Non-pigmented ciliary epithelial cell (primary cell): Measurements from ENCODE around the gene EIF4G1.

ENCODE experiments used
- DNase-seq: peaks from one replicate; pipeline ENCODE4 v3.0.0-alpha.2; 2010; ENCODE audit warnings: low read depth

The EIF4G1 gene

DNA sequence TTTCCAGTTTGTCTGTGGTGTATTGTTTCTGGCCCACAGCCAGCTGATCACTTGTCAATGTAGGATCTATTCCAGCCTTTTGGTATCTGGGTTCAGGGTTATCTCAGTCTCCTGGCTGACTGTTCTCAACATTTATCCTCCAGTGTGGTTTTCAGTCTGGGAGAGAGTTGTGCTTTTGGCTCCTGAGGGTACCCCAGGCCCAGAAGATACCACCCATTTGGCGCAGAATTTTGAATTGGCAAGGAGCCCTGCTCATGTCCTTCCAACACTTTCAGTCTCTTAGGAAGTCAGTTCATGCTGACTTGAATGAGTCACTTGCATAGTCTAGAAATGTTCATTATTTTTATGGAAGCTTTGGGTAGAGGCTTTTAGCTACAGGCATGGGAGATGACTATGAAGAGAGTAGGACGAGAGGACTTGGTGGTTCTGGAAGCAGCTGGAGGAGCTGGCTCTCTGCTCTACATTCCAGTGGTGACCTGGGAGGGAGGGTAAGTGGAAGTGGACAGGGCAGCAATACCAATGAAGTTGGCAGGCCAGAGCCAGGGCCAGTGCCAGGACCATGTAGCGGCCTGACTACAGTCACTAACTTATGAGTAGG lies 54.3 kb downstream of the EIF4G1 start:
- no peak for DNase-seq

DNA sequence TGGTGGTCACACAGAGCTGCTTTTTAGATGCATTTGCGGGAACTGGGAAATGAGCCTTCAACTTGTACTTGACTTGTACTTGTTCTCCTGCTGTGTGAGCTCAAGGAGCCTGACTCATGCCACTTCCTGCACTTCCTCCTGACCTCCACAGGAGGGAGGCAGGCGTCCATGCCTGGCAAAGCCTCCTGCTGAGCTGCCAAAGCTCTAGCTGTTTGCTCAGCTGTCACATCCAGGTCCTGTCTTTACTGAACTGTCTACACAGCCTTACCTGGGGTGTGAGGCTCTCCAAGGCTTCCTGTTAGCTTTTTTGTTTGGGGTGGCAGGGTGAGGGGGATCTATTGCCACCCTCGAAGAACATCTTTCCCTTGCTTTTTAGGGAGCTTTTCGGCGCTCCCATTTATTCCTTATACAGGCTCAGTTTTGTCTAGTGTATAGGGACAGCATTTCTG lies 57.2 kb downstream of the EIF4G1 start:
- peak; percentile 76 for DNase-seq

DNA sequence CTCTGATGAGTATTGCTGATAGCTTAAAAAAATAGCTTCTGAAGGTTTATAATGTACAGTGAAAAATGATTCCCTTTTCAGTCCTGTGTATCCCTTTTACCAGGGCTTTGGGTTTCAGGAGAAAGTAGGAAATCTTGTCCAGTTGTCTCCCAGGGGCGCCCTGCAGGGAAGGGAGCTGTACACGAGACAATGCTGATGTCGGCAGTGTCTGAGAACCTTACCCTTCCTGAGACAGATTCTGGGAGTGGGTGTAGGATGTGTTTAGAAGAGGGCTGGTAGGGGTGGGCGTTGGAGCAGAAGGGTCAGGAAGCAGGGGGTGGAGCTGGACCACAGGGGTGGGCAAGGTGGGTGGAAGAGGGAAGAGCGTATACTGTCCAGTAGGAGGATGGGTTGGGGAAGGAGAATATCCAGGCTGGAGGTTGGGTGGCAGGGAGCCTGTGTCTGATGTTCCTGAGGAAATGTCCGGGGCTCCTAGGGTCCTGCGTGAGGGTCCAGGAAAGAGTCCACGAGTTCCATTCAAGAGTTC lies 58.0 kb downstream of the EIF4G1 start:
- no peak for DNase-seq

DNA sequence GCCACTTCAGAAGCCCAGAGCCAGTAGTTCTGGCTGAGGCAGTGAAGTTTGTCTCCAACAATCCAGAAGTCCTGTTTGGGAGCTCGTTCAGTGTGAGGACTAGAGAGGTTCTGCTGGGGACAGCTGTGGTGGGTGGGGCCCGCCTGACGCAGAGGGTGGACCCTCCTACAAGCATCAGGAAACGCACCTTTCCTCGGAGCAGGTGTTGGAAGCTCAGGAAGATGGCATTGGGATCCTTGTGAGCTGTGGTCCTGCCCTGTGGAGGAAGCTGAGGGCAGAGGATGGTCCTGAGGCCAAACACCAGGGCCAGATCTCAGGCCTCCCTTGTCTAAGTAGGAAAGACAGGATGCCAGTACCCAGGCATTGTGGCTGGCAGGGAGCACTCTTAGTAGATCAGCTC lies 58.5 kb downstream of the EIF4G1 start:
- DNase-seq, result no peak

DNA sequence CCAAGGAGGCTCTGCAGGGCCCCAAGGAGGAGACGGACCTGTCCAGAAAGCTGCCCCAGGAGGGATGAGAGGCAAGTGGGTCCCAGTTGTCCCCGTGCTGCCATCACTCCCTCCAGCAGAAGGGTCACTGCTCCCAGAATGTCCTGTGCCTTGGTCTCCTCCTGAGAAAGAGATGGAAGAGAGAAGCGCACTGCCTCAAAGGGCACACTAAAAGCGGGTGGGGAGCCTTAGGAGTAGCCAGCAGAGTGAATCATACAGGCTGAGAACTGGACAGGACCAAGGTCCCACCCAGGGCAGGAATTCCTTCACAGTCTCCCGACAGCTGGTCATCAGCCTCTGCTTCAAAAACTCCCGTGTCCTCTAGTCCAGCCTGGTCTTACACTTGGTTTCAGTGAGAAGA lies 59.0 kb downstream of the EIF4G1 start:
- no peak for DNase-seq

DNA sequence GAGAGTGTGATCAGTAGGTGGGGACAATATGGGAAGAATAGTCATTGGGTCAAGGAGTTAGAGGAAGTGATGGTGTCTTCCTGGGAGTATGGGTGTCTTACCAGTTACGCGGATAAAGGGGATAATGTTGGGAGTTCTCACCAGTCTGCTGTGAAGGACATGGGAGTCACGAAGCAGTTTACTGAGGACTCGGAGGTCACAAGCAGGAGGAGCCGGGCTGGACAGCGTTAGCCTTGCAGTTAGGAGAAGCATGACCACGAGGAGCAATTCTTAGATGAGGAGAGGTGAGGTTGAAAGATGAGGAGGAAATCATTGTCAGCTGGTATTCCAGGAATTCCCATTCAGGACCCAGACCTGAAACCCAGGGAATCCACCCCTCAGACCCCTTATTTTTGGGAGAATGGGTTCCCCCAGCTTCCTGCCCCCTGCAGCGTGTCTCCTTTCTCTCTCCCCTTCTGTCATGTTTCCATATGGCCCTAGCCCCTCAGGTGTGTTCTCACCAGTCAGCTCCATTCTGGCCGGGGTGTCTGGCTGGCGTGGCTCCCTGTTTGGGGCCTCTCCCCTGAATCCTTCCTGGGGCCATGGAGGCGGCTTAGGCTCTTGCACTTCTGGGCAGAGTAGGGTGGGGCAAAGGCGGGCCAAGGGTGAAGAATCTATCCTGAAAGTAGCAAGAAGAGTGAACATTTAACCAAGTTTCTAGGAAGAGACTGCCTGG lies 61.5 kb downstream of the EIF4G1 start:
- DNase-seq, result no peak

DNA sequence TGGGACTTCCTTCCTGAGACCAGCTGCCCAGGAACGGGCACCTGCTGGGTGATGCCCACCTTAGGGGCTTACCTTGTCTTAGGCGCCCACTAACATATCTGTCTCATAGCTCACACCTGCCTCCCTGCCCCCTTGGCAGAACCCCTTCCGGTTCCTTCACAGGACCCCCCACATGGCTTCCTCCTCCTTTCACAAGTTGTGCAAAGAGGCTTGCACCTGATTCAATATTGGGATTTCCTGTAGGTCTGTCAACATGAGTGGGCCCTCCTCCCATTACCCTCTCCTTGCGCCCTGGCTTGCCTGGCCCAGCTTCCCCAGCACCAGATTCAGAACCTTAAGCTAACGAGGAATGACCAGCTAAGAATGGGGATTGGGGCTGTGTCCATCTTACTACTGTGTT lies 63.0 kb downstream of the EIF4G1 start:
- no peak for DNase-seq

DNA sequence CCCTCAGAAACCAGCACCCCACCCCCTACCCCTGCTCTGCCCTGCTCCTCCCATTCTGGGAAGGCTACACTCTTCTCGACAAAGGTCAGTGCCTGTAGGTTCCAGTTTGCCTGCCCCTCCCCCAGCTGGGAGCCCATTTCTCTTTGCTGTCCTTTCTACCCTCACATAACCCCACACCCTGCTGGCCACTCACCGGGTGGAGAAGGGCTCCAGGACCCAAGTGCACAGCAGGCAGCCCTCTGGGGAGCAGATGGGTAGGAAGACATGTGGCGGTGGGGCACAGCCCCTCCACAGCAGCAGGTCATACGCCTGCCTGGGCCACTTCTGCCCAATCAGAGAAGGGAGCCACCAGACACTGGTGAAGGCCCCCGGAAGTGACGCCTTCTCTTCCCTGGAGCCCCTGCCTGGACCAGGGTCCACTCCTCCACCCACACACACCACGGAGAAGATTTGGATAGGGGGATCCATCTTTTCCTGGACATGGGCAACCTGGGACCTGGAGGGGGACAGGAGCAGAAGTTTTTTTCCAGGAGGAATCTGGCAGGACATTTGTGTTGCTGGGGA lies 63.6 kb downstream of the EIF4G1 start, which contains the start of gene THPO:
Gene THPO, minus strand, starts transcription at position 326 of the 564 bp plus-strand sequence. CDS start 1,948 bp downstream, outside the sequence.
- DNase-seq, result no peak

DNA sequence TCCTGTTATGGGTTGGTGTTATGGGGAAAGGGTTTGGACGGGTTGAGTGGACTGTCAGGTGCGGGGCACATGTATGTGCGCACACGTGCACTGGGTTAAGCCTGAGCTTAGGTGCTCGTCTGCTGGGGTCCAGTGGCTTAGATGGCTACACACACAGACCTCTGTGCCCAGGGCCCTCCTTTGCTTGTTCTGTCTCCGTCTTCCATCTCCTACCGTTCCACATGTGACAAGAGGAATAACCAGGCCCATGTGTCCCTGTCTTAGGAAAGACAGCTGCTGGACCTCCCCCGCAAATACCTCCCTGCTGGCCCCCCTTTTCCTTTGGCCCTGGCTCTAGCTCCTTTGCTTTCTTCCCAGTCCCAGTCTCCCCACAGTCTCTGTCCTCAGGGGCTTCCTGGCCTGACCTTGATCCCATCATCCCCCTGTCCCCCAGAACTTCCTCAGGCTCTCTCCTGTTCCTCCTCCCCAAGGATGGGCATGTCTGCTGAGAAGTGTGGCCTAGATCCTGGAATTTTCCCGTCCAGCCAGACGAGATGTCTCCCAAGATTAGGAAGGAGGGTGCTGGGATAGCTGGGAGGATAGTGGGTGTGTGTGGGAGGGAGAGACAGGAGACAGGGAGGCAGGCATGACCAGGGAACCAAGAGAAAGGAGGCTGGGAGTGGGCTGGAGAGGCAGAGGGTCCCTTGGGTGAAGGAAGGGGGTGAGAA lies 64.4 kb downstream of the EIF4G1 start:
- DNase-seq, result no peak

DNA sequence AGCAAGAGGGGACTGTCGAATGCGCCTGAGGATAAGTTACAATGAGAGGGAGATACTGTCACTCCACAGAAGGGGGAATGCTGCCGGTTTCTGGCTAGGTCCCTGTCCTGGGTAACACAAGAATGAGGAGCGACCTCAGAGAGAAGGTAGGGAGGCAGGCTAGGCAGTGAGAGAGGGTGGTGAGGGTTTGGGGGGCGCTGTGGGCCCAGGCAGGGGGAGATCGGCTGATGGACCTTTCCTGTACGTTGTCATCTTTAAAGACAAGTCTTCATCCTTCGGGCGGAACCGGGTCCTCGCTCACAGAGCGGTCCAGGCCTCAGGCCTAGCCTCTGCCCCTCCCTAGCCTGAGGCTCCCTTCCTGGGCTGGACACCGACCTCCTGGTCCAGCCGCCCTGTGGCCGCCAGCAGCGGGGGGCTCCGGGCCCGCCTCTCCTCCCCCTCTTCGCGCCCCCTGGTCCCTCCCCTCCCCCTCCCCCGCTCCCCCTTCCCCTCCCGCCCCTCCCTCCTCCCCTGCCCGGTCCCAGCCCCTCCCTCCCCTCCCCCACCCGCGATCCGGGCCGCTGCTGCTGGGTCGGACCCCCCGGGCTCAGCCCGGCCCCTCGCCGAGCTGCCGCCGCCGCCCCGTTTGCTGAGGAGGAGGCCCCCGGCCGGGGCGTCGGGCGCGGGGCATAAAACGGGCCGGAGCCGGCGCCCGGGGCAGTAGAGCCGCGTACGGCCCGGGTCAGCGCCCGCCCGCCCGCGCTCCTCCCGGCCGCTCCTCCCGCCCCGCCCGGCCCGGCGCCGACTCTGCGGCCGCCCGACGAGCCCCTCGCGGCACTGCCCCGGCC lies 65.2 kb downstream of the EIF4G1 start, which contains the start of gene CHRD:
Gene CHRD, plus strand, starts transcription at position 697 of the 827 bp plus-strand sequence. CDS start 265 bp downstream, outside the sequence.
- DNase-seq, result no peak

DNA sequence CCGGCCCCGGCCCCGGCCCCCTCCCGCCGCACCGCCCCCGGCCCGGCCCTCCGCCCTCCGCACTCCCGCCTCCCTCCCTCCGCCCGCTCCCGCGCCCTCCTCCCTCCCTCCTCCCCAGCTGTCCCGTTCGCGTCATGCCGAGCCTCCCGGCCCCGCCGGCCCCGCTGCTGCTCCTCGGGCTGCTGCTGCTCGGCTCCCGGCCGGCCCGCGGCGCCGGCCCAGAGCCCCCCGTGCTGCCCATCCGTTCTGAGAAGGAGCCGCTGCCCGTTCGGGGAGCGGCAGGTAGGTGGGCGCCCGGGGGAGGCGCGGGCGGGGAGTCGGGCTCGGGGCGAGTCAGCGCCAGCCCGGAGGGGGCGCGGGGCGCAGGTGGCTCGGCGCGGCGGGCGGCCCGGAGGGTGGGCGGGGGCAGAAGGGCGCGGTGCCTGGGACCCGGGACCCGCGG lies 65.8 kb downstream of the EIF4G1 start:
- DNase-seq, result no peak

DNA sequence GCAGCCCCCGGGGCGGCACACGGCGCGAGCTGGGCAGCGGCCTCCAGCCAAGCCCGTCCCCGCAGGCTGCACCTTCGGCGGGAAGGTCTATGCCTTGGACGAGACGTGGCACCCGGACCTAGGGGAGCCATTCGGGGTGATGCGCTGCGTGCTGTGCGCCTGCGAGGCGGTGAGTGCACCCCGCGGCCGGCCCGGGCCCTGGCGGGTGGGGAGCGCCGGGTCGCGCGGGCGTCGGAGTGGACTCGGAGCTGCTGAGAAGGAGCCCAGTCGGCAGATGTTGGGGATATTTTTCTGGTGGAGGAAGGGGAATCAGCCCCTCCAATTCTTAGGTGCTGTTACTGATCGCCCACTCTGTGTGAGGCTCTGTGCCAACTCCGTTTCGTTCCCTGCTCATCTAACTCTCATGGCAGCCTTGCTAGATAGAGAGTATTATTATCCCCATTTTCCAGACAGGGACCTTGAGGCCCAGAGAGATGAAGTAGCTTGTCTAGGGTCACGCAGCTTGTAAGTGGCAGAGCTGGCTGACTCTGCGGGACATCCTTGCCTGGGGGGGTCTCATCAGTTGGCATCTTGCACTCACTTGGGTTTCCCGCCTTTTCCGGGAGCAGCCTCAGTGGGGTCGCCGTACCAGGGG lies 66.3 kb downstream of the EIF4G1 start:
- no peak for DNase-seq

DNA sequence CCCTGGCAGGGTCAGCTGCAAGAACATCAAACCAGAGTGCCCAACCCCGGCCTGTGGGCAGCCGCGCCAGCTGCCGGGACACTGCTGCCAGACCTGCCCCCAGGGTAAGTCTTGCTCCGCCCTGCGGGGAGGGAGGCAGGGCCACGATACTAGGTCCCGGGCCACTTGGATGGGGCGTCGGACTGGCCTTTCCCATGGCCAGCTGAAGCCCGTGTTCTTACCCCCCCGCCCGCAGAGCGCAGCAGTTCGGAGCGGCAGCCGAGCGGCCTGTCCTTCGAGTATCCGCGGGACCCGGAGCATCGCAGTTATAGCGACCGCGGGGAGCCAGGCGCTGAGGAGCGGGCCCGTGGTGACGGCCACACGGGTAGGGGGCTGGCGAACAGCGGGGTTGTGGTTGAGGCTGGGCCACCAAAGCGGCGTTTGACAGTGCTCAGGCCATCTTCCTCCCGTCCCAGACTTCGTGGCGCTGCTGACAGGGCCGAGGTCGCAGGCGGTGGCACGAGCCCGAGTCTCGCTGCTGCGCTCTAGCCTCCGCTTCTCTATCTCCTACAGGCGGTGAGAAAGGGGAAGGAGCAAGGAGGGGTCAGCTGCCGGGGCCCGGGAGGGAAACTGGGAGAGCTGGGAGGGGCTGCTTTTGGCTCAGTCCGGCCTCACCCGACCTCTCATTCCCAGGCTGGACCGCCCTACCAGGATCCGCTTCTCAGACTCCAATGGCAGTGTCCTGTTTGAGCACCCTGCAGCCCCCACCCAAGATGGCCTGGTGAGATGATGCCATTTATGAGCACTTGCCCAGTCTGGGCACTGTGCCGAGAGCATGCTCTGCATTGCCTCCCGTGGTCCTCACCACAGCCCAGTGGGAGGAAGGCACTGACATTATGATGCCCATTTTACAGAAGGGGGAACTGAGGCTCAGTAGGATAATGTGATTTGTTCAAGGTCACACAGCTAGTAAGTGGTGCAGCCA lies 67.1 kb downstream of the EIF4G1 start:
- no peak for DNase-seq

DNA sequence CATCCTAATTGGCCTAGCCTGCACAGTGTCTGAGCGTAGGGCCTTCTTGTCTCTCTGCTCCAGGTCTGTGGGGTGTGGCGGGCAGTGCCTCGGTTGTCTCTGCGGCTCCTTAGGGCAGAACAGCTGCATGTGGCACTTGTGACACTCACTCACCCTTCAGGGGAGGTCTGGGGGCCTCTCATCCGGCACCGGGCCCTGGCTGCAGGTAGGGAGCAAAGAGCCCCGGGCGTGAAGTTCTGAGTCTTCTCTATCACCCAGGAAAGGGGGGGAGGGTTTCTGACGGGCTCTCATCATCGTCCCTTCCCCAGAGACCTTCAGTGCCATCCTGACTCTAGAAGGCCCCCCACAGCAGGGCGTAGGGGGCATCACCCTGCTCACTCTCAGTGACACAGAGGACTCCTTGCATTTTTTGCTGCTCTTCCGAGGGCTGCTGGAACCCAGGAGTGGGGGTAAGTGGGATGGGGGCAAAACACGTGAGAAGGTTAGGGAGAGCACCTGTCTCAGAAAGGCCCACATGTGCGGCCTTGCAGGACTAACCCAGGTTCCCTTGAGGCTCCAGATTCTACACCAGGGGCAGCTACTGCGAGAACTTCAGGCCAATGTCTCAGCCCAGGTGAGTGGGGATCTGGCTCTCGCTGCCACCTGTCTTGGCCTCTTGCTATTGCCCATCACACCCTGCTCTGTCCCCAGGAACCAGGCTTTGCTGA lies 68.1 kb downstream of the EIF4G1 start:
- DNase-seq, result no peak

DNA sequence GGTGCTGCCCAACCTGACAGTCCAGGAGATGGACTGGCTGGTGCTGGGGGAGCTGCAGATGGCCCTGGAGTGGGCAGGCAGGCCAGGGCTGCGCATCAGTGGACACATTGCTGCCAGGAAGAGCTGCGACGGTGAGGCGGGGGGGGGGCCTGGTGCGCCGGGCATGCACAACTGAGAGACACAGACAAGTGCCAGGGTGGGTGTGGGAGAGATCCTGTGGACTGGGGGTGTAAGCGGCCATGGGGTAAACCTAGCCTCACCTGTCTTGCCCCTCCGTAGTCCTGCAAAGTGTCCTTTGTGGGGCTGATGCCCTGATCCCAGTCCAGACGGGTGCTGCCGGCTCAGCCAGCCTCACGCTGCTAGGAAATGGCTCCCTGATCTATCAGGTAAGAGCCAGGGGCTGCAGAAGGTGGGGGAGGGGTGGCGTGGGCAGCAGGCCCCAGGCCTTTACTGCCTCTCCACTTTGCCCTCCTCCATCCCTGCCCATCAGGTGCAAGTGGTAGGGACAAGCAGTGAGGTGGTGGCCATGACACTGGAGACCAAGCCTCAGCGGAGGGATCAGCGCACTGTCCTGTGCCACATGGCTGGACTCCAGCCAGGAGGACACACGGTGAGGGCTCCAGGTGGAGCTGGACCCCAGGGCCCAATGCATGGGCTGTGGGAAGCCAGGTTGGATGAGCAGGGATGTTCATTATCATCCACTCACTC lies 68.8 kb downstream of the EIF4G1 start:
- no peak for DNase-seq

DNA sequence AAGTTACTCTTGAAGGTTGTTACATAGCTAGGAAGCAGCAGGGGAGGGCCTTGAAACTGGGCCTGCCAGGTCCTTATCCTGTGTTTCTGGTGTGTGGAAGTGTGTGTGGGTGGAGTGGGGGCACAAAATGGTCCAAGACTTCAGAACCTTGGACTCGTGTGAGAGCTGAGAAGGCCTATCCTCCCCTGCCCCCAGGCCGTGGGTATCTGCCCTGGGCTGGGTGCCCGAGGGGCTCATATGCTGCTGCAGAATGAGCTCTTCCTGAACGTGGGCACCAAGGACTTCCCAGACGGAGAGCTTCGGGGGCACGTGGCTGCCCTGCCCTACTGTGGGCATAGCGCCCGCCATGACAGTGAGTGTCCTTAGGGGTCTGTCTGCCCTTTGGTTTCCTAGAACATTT lies 69.9 kb downstream of the EIF4G1 start:
- no peak for DNase-seq
